Stimulated activated naive CD4-positive, alpha-beta T cell (primary cell): ENCODE data around the gene PTCH1.

Source experiments
- DNase-seq, 6 experiments: peaks; one replicate each; lab custom pipeline; 2025; lab: John Stamatoyannopoulos, UW

PTCH1 gene

DNA sequence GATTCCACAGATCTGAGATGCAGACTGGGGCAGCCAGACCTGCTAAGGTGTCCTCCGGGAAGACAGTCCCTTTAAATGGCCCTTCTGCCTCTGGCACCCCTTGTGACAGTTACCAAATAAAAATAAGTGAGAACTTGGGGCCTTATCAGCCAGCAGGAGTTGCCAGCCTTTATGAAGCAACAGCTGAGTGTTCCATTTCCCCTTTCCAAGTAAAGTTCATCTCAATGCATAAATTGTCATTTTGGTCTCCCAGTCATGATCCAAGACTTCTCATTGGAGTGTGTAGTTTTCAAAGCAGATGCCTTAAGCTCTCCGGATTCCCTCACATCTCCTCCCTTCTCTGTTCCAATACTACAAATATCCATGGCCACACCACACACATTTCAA lies 4.1 kb downstream of the PTCH1 start:
- no peak for DNase-seq

DNA sequence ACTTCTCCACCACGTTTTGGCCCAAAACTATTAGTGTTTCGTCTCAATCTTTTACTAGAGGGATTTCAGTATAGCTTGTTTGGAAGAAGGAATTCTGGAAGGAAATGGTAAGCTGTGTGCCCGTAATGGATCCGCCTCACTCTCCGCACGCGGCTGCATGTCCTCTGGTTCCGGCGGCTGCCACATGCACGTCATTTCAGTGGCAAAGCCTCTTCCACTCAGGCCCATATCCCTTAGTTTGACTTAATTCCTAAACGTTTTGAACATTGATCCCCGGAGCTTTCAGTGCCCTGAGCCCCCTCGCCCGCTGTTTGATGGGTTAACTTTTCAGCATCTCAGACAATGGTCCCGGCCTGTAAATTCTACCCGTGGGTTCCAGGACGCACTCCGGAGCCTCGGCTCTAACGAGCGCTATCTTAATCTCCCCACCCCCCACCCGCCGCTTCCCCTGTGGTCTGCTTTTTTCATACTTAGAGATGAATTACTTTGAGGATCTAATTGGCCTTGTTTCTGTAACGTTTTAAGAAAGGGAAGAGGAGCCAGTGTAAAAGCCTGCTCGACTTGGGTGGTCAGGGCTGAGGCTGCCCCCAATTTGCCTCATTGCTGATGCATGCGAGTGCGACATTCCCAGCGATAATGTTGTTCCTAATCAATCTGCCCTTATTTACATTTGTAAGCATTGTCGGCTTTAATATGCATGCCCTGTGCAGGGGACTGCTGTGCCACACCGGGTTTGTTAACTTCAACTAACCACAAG lies 4.6 kb downstream of the PTCH1 start:
- DNase-seq = no peak

DNA sequence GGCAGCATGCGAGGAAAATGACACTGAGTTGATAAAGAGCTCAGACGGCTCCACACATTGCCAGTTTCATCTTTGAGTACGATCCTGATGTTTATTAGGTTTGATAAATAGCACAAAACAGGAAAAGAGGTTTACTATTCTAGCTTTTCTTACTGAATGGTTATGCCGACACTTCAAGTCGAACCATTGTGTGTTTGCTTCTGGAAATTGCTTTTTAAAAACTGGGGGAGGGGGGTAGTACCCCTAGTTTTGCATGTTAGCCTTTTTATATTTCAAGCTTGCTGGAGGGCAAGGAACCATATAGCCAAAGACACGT lies 5.2 kb downstream of the PTCH1 start:
- DNase-seq = peak in 1 of 6 experiments; percentile 40

DNA sequence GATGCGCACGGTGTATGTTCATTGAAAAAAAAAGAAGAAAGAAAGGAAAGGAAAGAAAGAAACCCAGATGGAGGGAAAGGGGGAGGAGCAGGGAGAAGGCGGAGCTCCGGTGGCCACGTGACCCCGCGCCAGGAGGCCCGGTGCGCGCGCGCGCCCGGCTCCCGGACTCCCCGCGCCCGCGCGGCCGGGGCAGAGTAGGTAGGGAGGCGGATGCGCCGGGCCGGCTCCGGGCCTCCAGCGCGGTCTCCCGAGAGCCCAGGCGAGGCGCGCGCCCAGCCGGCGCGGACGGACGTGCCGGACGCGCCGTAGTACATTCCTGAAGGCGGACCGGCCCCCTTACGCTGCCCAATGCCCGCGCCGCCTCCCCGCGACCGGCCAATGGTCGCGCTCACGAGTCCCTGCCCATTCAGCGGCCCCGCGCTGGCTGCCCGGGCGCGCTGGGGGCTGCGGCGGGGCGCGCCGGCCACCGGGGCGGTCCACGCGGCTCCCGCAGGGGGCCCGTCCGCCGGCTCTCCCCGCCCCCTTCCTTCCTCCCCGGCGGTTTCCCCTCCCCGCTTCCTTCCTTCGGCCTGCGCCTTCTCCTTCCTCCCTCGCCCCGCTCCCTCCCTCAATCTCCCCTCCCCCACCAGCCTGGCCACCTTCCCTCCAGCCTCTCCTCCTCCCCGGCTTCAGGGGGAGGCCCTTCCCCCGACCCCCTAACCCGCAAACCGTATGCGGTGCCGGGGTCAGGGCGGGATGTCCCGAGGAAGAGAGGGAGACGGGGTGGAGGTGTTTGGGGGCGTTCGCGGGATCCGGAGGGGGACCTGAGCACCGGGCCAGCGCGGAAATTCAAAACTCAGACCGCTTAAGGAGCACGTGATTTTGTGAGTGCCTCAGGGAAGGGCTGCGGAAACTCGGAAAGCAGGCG lies 5.8 kb downstream of the PTCH1 start:
- DNase-seq = peak; percentile 65 to 84 (median 76)

DNA sequence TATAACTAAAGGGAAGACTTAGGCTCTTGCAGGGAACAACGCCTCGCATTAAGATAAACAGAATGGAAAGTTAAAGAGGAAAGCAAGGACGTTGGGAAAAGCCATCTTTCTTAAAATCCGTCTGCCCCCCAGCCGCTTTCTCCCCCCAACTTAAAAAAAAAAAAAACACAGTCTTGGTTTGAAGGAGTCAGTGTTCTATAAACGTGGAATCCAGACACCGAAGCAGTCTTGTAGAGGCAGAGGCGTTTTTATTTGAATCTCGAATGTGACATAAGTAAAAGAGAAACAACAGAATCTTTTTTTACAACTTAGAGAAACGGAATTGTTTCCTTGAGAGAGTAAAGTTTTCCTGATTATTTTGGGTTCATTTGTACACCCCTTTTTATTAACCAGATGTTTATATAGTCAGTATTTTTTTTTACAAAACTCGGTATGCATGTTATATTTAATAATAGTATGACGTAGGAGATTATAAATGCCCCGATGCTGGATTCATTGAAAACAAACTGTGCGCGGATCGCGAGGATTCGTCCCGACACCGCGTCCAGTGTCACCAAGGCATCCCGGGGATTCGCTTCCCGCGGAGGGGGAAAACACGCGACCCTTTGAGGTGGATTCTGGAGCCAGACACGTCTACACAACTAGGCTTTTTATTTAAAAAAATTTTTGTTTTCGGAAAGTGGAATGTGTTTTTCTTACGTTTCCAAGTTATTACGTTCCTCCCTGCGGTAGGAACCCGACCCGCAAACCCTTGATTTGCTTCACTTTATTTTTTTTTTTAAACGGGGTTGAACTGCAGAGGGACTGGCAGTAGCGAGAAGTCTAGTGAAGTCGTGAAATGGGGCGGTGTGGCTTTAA lies 6.7 kb downstream of the PTCH1 start:
- peak in 3 of 6 experiments; percentile 27 to 37 (median 36) for DNase-seq

DNA sequence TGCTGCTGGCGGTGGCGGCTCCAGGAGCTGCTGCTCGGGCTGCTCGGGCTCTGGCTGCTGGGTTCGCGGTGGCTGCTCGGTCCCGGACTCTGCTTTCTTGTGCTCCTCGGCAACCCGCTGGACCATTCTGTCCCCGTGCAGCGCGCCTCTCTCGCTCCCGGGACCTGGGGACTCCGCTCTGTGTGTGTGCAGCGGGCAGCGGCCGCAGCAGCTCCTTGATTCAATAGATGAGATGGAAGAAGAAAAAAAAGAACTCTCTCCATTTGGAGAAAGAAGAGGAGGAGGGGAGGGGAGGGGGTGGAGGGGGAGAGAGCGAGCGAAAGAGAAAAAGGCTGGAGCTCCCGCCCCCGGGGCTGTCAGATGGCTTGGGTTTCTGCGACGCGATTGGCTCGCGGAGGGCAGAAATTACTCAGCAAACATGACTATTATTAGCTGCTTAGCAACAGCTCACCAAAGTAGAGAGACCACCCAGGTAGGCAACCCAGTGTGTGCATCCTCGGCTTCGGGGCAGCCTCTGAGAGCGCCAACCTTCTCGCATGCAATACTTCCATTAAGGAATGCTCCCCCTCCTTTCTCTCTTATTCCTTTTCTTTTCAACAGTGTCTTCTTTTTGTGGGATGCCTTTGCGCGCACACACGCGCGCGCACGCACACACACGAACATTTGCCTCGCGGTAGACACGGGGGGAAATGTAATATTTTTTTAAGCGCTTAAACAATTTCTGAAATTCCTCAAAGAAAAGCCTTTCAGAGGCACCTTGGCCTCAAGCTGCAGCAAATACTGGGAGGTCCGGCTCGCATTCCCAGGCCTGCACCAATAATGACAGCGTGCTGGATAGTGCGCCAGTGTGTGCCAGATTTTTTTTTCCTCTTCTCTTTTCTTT lies 7.6 kb downstream of the PTCH1 start:
- DNase-seq = peak; percentile 35 to 59 (median 42)

DNA sequence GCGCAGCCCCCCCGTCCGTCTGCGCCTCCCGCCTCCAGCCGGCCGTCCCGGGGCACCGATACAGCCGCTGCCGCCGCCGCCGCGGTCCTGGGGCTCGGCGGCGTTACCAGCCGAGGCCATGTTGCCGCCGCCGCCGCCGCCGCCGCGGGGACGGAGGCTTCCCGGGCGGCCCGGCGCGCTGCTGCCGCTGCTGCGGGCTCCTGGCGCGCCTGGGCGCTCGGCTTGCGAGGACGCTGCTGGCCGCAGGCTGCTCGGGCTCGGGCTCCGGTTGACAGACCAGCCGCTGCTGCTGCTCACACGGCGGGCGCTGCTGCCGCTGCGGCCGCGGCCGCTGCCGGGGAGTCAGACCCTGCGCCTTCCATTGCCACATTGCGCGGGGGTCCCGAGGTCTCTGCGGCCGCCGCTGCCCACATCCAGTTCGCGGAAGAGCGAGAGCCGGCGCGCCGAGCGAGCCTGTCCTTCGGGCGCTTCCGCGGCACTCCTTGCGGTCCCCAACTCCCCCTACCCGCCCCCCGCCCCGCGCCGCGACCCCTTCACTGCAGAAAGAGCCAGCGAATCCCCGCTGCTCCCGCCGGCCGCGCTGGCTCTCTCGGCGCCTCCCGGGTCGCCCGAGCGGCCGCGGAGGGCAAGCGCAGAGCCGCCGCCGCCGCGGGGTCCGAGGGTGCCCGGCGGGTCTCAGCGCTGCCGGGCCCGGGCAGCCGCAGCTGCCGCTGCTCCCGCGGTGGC lies 8.4 kb downstream of the PTCH1 start:
- peak in 3 of 6 experiments; percentile 10 to 35 (median 31) for DNase-seq

DNA sequence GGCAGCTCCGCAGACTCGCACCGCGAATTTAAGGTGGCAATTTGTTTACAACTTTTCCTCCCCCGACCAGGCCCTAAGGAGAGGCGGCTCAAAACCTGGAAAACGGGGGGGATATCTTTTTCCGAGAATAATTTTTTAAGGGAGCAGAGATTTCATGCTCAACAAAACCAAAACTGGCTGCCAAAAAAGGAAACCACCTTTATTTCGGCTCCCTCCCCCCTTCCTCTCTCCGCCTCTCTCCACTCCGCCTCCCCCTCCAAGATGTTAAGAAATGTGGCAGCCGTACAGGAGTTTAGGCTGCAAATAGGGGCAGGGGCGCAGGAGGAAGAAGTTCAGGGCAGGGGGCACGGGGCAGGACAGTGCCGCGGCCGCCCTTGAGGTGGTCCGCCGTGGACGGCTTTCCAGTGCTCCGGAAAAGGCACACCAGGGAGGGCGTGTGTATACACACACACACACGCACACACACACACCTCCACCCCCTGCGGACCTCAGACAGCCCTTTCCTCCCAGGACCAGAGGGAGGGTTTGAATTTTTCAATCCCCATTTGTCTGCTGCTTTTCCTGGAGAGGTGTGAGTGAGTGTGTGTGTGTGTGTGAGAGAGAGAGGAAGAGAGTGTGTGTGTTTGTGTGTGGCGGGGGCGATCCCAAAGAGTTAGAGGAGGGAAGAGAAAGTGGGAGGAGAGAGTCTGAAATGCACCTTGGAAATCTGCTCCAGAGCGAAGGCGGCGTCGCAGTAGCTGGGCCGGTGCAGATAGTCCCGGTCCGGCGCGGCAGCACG lies 9.1 kb downstream of the PTCH1 start:
- DNase-seq = peak in 5 of 6 experiments; percentile 22 to 75 (median 57)

DNA sequence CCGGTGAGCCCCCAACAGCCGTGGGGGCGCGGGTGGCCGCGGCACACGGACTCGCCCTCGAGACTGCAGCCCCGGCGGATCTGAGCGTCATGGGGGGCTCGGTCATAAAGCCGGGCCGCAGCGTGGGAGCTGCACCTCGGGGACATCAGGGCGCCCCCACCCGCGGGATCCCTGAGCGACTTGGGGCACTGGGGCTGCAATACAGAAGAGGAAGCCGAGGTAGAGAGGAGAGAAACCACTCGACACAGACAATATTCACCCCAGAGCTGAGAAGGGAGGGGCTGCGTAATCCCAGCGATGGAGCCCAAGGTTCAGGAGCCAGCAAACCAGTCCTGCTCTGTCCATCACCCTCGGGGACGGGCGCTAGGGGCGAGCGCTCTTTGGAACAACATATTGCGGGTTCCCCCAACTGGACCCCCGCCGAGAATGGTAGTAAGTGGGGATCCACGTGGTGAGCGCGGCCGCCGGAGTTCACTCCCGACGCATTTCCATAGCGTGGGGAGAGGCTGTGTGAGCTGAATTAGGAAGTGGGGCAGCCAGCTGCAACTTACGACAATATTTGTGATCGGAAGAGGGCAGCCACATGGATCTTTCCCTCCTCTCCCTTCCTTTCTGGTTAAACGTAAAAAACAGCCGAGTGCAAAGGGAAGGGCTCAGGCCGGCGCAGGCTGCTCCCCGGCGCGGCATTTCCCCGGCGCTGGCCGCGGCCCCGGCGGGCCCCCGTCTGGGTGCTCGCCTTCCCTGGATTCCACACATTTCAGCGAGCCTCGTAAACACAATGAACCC lies 9.9 kb downstream of the PTCH1 start:
- DNase-seq = peak in 5 of 6 experiments; percentile 19 to 59 (median 38)

DNA sequence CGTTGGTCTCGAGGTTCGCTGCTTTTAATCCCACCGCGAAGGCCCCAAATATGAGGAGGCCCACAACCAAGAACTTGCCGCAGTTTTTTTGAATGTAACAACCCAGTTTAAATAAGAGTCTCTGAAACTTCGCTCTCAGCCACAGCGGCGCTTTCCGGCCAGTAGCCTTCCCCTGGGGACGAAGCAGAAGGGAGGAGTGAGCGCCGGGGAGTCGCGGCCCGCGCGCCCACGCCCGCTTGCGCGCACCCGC lies 10.4 kb downstream of the PTCH1 start:
- peak in 1 of 6 experiments; percentile 49 for DNase-seq

DNA sequence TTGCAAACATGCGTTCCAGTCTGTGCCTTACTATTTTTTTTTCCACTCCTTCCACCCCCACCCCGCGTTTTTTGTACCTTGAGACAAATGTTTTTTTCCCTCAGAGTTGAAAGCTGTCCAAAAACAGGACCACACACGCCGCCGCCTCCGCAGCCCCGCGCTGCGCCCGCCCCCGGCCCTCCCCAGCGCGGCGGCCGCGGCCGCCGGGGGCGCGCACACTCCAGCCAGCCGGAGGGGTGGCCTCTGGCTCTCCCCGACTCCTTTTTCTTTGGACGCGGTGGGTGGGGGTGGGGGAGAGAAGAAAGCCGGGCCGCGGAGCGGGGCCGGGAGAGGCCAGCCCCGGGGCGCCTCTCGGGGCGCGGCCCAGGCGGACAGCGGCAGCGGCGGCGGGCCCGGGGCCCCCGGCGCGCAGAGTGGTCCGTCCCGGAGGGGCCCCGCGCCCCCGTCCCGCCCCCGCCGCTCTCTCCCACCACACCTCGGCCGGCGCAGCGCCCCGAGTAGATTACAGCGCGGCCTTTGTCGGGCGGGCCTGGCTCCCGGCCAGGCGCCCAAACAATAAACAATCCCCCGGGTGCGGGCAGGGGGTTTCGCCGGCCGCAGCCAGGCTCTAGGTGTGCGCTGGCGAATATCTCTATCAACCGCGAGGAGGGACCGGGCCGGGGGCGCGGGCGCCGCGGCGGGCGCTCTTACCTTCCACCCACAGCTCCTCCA lies 10.9 kb downstream of the PTCH1 start:
- peak in 2 of 6 experiments; percentile 13 to 16 for DNase-seq

DNA sequence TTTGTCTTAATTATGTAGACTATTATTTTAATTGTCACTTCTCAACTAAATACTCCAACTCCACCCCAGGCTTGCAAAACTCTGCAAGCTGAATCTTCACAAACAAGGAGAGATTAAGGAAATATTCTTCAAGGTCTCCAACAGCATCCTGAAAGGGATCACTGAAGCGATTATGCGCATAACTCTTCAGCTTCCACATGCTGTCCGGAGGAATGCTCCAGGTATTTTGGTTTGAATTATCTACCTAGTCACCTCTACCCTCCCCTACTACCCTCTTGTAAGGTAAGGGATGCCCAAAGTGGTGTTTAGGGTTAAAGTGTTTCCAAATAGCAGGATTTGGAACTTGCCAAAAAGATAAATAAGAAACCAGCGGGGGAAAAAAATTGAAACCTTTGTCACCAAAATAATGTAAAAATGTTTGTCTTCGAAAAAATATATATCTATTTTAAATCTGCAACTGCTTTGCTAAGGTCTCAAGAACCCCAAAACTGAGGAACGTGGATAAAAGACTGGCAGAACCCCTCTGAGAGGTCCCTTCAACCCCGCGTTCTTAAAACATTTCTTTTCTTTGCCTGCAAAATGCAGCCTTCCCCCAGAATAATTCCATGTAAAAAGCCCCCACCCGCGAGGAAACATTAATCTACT lies 11.6 kb downstream of the PTCH1 start:
- DNase-seq = no peak

DNA sequence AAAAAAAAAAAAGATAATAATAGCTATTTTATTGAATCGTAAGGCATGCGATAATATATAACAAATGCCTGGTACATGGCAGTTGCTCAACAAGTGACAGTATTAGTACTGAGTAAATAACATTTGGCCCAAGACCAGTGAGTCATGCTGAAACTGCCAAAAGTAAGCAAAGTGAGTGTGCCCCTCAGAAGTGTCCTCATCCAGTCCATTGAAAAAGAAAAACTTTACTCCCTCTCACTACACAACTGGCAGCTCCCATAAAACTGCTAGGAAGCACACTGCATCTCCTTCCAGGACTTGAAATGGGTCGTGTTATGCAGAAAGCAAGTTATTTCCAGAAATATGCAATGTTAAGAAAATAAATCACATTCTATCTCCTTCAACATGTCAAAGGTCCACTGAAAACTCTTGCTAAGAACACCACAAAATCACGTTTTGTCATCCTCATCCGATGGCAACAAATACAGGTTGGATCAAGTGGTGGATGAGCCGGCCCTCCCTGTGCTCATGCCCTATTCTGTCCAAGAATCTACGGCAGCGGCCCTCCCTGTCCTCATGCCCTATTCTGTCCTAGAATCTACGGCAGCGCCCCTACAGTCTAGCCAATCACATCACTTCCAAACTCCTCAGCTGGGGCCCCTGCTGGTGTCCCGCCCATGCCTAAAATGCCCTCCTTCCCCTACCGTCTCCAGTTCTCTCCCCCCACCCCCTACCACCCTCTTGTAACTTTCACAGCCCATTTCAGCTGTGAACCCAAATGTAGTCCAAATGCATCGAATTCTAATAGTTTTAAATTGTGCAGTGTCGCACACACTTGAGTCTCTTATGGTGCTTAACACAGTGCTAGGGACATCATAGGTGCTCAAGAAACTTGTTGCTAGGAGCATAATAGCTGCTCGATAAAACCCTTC lies 12.5 kb downstream of the PTCH1 start:
- no peak for DNase-seq

DNA sequence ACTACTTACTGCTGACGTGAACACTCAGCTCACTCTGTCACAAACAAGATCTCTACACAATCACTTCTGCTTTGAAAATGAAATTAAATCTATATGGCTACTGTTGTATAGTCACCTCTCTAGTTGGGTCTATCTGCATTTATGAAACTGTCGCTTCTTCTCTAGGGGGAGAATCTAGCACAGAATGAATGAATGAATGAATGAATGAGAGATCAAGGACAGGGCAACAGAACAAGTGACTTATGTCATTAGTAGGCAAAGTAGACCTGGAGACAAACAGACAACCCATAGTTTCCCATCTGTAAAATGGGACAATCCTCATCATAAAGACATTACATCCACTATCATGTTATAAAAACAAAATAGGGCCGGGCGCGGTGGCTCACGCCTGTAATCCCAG lies 13.4 kb downstream of the PTCH1 start:
- no peak for DNase-seq

DNA sequence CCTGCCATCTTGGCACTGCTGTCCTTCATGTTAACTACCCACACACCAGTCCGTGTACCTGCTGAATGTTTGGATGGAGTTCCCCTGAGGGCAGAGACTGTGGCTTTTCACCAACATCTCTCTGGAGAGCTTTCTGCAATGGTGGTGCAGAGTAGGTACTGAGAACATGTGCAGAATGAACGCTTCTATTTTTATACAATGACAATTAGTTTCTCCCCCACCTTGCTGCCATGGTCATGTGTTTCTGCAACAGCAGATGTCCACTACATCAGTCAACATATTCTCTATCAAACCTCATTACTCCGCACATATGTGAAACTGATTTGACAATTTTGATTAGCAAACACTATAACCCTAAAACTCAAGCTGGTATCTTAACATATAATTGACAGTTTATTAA lies 14.5 kb downstream of the PTCH1 start:
- no peak for DNase-seq

DNA sequence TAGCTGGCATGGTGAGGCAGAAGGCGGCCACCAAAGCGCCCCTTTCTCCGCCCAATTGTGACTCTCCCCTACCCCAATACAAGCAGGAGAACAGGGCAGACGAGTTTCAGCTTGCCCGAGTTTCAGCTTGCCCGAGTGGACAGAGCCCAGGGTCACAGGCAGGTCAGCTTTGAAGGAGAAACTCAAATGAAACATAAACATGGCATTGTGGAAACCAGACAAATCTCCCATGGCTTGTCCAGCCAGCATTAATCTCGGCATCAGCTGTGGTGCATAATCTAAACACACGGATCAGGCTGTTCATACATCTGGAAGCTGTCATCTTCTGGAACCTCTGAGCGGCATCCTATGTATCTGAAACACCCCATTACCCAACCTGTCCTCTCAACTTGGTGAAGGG lies 16.9 kb downstream of the PTCH1 start:
- DNase-seq = no peak
